Activated CD4-positive, alpha-beta T cell treated with anti-CD3 and anti-CD28 coated beads, Interleukin-10, Interleukin-2, amounts not matched to agents 100 ng/mL and 50 ng/mL, durations not matched to agents 16 hours and 8 hours (primary cell): ENCODE measurements around the gene PLCH2.

Source experiments
- DNase-seq: peaks from one replicate; pipeline ENCODE4 v3.0.0-alpha.2; 2020

Gene PLCH2

DNA sequence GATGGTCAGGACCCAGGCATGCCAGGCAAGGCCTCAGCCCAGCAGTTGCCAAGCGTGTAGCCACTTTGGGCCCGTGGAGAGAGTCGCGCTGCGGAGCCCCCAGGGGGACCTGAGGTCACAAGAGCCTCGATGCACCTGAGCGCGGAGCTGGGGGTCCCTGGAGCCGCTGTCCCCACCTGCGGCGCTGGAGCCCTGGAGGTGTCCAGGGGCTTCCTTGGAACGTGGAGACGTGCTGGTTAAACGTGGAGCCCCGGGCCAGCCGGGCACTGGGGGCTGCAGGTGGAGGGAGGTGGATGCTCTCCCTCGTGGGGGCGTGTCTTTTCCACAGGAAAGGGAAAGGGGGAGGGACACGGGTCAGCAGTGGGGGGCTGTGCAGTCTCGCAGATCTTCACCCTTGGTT, 3.1 kb downstream of the PLCH2 start:
- no peak for DNase-seq

GRCh38 chr1:2479618-2480017, 3.5 kb downstream of the PLCH2 start:
- DNase-seq, result no peak

GRCh38 chr1:2480236-2480985, 4.3 kb downstream of the PLCH2 start:
- DNase-seq, result no peak

GRCh38 chr1:2480986-2481364, 4.9 kb downstream of the PLCH2 start:
- no peak for DNase-seq

DNA sequence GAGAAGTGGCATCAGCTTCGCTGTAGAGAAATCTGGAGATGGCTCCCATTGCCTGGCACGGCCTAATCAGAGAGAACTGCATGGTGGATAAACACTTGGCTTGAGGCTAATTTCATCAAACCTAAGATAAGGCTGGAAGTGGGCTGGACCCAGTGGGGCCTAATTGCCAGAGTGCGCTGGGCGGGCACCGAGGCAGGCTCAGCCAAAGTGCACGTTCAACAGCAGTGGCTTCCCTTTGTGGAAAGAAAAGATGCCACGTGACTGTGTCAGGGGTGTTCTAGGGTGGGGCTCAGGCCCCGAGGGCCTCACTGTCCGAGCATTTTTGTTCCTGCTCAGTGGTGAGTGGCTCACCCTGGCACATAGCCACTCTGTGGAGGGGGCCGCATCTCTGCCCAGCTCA, 5.8 kb downstream of the PLCH2 start:
- no peak for DNase-seq

DNA sequence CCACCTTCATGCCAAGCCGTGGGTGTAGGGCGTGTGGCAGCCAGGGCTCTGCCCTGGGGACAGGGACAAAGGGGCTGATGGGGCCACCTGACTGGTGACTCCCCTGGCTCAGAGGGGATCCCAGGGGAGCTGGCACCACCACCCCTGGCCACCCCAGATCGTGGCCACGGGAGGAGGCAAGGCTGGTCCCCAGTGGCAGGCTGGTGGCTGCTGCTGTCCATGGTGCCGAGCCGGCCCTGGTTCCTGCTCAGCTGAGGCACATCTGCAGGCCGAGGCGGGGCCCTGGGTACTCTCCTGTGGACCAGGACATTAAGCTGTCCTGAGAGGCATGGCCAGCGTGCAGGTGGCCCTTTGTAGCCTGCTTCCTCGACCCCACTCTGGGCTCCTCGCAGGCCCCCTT, 6.5 kb downstream of the PLCH2 start:
- DNase-seq, result no peak

GRCh38 chr1:2483026-2483425, 6.9 kb downstream of the PLCH2 start:
- no peak for DNase-seq

DNA sequence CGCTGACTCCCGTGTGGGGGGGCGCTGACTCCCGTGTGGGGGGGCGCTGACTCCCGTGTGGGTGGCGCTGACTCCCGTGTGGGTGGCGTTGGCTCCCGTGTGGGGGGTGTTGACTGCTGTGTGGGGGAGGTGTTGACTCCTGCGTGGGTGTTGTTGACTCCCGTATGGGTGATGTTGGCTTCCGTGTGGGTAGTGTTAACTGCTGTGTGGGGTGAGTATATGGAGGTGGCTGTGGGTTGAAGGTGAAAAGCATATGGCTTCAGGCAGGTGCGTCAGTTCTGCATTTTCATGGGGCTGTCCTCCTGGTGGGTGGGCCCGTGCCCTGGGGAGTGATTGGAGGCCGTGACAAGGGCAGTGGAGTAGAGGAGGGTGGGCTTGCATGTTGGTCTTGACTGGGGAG, 7.9 kb downstream of the PLCH2 start:
- DNase-seq, result no peak

DNA sequence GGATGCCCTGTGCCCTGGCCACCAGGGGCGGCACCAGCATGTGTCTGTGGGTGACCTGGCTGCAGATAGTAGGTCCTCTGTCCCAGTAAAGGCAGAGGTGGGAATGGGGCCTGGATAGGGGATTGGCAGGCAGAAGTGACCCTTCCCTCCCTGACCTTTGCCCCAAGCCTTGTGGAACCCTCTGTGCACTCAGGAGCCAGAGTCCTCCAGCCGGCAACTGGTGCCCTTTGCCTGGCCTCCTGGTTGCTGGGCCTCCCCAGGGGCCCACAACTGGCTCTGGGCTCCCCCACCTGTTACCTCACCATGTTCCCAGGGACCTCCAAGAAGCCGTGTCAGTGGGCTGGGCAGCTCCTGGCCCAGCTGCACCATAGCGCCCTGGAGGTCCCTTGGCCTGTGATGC, 10.0 kb downstream of the PLCH2 start:
- no peak for DNase-seq

GRCh38 chr1:2486558-2486957, 10.5 kb downstream of the PLCH2 start:
- no peak for DNase-seq

DNA sequence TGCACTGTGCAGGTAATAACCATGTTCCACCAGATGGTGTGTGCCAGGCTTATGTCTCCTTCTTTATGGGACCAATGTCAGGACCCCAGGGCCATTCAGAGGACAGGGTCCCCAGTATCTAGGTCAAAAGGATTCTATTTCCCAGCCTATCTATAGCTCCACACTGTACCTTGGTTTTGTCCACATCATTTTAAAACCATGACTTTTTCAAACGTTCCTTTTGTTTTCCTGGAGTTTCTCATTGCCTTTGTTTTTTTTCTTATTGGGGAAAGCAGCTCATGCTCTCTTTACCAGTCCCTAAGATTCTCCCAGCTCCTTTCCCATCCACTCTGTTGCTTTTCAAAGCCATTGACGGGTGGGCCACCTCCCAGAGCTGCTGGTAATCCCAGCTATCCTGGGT, 12.6 kb downstream of the PLCH2 start:
- DNase-seq, result no peak

- no peak for DNase-seq
Observed at GRCh38 chr1:2489615-2490014, 13.5 kb downstream of the PLCH2 start.

- DNase-seq, result no peak
Observed at GRCh38 chr1:2492091-2492490, 16.0 kb downstream of the PLCH2 start.

GRCh38 chr1:2493218-2493617, 17.1 kb downstream of the PLCH2 start:
- no peak for DNase-seq

- no peak for DNase-seq
Observed at GRCh38 chr1:2493691-2494322, 17.7 kb downstream of the PLCH2 start.

DNA sequence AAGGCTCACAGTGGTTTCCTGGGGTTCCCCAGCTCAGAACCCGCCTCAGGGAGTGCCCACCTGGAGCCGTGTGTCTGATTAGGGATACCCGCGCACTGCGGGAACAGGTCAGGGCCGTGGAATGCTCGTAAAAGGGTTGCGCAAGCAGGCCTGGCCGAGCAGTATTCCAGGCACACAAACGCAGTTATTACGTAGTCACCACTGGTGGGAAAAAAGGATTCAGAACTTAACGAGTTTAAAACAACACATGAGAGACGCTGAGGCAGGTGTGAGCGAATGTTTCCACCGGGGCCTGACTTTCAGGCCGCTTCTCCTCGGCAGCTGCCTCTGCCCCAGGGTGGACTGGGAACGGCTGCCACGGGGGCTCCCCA, 18.2 kb downstream of the PLCH2 start:
- DNase-seq, result no peak

GRCh38 chr1:2495026-2495425, 18.9 kb downstream of the PLCH2 start:
- DNase-seq, result no peak

DNA sequence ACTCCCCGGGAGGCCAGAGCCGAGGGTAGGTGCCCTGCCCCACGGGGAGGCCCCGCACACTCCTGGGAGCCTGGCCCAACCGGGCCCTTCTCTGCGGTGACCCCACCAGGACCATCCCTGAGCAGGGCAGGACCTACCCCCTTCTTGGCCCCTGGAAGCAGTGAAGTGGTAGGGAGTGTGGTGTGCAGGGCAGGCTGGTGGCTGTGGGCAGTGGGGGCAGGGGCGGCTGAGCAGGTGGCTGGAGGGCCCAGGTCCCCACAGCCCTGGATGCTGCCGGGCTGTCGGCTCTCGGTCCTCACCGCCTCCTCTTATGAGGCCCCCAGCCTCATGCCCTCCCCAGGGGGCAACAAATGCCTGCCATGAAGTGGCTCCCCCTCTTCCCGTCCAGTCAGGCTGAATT, 19.5 kb downstream of the PLCH2 start:
- no peak for DNase-seq

DNA sequence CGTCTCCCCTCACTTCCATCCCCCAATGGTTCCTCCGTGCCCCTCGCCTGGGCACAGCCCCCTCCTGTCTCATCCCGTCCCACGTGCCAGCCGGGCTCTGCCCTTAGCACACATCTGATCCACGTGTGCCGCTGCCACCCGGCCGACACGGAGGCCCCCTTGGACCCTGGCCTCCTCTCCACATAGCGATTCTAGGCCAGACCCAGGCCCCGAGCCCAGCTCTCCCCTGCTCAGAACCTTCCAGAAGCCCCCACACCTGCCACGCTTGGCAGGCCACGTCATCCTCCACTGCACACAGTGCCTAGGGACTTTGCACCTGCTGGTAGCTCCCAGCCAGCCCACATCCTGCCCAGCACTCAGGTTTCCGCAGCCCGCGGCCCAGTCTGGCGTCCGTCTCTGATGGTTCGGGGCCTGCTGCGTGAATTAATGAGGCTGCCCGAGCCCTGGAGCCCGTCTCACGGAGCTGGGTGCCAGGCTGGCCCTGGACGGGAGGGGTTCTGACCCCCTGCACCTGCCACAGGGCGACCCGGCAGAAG, 20.1 kb downstream of the PLCH2 start:
- DNase-seq, result no peak

DNA sequence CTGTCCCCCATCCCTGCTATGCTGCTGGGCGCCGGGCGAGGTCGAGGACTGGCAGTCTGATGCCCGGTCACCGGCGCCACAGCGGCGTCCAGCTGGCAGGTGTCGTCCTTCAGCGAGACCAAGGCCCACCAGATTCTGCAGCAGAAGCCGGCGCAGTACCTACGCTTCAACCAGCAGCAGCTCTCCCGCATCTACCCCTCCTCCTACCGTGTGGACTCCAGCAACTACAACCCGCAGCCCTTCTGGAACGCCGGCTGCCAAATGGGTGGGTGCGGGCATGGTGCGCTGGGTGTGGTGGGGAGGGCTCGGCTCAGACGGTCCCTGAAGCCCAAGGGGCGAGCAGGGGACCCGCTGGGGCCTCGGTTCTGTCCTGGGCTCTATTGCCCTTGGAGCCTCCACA, 20.7 kb downstream of the PLCH2 start:
- DNase-seq, result no peak

GRCh38 chr1:2497891-2498290, 21.8 kb downstream of the PLCH2 start:
- no peak for DNase-seq

GRCh38 chr1:2498648-2499047, 22.6 kb downstream of the PLCH2 start:
- DNase-seq, result no peak

DNA sequence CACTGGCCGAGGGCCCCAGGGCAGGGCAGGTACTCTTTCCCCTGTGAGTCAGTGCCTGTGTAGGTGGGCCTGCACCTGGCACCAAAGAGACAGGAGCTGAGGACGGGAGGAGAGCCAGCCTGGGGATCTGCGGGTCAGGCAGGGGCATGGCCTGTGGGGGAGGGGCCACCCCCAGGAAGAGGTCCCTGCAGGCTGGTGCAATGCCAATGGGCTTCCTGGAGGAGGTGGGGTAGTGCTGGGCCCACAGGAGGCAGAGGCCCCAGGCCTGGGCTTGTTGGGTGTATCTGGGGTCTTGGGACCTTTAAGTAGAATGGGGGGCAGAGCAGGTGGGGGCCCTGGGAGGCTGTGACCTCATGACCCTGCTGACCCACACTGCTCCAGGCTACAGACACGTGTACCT, 23.2 kb downstream of the PLCH2 start:
- DNase-seq, result no peak

- DNase-seq, result peak; percentile 26
Observed at GRCh38 chr1:2499986-2500596, 24.0 kb downstream of the PLCH2 start.
